ENCODE results near the gene KRTAP12-3.
"Not testable (repeated sequence)": the region's sequence is repeated elsewhere in the genome, so short reads cannot be mapped to it uniquely, and the experiment has no call there.

KRTAP12-3 gene

GRCh38 chr21:44686000-44686781 is 28.5 kb downstream of the KRTAP12-3 start:
- no peak for DNase-seq

DNA sequence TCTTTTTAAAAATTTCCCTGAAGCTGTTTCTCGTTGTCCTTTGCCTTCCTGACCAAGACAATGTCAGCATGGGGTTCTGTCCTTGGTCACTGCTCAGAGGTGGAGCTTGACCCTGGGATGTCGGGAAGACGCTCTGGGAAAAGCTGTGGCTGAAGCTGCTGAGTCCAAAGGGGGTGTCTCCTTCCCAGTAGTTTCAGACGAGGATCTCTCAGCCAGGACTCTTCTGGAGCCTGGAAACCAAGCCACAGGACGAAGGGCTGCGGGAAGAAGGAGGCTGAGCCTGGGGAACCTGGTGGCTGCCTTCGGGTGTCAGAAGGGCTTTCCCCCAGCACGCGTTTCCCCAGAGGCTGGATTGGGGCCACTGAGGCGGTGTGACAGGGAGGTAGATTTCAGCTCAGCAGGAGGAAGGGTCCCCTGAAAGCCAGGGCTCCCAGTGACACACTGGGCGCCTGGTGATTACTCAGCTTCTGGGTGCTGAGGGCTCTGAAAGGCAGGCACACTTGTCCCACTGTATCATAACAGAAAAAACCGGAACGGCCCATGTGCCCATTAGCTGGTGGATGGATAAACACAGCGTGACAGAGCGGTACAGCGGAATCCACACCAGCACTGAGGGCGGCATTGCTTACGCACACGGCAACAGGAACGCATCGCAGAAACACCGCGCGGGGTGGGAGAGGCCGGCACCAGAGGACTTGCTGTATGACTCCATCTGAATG is 29.3 kb downstream of the KRTAP12-3 start:
- DNase-seq = no peak

DNA sequence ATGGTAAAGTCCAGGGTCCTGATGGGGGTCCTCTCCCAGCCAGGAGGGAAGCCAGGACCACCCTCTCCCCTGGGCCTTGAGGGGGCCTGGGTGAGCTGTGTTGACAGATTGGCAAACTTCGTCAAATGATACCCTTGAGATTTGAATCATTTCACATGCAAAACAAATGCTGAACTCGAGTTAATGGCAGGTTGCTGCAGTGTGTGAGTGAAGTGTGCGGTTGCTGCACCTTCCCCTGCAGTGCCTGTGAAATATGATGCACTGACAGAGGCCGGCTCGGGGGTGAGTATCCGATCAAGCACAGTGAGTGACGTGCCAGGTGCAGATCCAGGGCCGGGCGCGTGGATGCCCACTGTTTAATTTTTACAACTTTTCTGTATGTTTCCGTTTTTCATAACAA is 29.9 kb downstream of the KRTAP12-3 start:
- DNase-seq = no peak

GRCh38 chr21:44689740-44690139 is 32.0 kb downstream of the KRTAP12-3 start:
- not testable (repeated sequence) for DNase-seq

DNA sequence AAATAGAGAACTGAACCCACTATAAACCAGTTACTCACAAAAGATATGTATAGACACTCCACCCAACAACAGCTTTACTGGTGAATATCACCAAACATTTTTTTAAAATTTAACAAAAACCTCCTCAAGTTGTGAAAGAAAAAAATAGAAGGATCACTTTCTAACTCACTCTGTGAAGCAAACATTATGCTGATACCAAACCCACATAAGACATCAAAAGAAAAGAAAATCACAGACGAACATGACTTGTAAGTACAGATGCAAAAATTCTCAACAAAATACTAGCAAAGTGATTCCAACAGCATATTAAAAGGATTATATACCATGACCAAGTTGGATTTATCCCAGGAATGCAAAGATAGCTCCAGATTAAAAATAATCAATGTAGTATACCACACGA is 34.0 kb downstream of the KRTAP12-3 start:
- DNase-seq = no peak

DNA sequence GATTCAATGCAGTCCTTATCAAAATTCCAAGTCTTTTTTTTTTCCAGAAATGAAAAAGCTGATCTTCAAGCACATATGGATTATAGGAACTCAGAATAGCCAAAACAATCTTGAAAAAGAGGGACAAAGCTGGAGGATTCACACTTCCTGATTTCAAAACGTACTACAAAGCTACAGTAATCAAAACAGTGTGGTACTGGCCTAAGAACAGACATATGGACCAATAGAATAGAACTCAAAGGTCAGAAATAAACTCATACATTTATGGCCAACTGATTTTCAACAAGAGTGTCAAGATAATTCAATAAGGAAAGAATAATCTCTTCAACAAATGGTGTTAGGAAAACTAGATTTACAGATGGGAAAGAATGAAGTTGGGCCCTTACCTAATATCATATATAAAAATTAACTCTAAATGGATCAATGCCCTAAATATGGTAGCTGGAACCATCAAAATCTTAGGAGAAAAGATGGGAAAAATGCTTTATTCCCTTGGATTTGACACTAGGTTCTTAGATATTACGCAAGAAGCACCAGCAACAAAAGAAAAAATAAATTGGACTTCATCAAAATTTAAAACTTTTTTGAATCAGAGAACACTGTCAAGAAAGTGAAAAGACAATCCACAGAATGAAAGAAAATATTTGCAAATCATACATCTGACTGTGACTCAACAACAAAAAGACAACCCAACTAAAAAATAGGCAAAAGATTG is 35.2 kb downstream of the KRTAP12-3 start:
- no peak for DNase-seq

DNA sequence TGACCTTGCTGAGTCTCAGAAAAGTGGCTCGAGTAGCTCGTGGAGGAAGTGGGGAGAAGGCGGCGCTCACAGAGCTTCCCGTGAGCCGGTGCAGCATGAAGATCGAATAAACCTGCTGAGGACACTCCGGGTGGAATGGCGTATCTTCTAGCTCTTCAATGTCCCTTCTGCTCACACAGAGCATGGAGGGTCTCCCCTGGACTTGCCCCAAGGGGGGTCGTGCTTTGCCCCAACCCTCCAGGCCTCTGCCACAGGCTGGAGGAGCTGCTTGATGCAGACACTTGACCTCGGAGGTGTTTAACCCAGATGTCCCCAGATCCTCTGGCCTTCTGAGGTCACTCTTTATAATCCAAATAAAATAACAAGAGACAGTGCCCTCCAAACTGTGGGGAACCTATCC is 37.0 kb downstream of the KRTAP12-3 start:
- no peak for DNase-seq

GRCh38 chr21:44695184-44695583 is 37.5 kb downstream of the KRTAP12-3 start:
- DNase-seq = no peak

- no peak for DNase-seq
These were observed 37.9 kb downstream of the KRTAP12-3 start for GRCh38 chr21:44695641-44696040.

DNA sequence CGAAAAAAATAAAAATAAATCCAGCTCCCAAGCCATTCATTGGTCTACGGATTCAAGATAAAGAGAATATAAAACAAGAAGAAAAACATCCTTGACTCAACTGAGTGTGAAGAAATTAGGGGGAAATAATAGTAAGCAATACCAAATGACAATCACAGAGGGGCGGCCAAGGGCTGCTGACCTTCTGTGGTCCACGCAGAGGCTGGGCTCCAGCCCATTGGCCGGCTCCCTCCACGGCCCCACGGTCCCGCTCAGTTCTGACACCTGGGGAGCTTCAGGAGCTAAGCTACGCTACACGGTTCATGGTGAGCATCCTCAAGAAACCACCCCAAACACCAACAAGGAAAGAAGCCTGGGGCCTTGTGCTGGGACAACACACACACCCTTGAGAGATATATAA is 38.8 kb downstream of the KRTAP12-3 start:
- no peak for DNase-seq

GRCh38 chr21:44697172-44697810 is 39.6 kb downstream of the KRTAP12-3 start, which contains the start of gene KRTAP10-12:
Gene KRTAP10-12, plus strand, starts transcription at chr21:44697172. Its CDS starts 30 bp downstream, at chr21:44697202.
- DNase-seq = not testable (repeated sequence)

- DNase-seq = no peak
These were observed 40.3 kb downstream of the KRTAP12-3 start for GRCh38 chr21:44697811-44698734.

DNA sequence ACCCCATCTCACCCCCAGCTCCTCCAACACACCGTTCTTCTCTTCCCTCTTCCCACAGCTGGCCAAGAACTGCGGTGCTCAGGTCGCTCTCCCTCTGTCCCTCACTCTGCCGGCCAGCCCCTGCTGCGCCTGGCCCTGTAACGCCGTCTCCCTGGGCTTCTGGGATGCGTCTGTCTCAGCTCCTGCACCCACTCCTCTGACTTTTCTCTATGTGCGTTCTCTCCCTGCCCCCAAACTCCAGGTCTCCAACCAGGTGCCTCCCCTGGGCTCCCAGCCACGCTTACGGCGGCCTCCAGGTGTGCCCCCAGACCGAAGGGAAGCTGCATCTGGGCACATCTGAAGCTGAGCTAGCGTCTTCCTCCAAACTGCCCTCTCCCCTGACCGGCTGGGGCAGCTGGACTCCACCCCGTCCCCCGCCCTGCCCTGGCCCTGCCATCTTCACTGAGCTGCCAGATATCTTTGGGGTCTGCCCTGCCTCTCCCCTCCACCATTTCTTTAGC is 41.8 kb downstream of the KRTAP12-3 start:
- no peak for DNase-seq

GRCh38 chr21:44700101-44701022 is 42.6 kb downstream of the KRTAP12-3 start:
- no peak for DNase-seq

- DNase-seq = no peak
These were observed 43.3 kb downstream of the KRTAP12-3 start for GRCh38 chr21:44701023-44701400.

DNA sequence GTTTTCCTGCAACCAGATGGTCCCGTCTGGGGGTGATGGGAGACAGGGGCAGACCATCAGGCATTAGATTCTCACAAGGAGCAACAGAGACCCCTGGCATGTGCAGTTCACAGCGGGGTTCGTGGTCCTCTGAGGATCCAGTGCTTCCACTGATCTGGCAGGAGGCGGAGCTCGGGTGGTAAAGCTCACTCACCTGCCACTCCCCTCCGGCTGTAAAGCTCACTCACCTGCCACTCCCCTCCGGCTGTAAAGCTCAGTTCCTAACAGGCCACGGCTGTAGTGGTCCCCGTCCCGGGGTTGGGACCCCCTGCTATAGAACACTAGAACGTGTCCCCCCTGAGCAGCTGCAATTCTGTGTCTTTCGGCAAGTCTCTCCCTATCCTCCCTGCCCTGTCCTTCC is 43.8 kb downstream of the KRTAP12-3 start:
- no peak for DNase-seq

GRCh38 chr21:44702111-44702972 is 44.6 kb downstream of the KRTAP12-3 start:
- no peak for DNase-seq

- no peak for DNase-seq
These were observed 45.4 kb downstream of the KRTAP12-3 start for GRCh38 chr21:44702973-44703730.

All from OCI-M1 (cell line).